HG03520 (cell line): ENCODE results near the gene AFF4.

Experiments
- ATAC-seq: cut with Tn5 transposase; IDR thresholded peaks from one replicate; pipeline ENCODE4 v1.9.1; 2021; ENCODE audit warnings: mild to moderate bottlenecking, moderate library complexity; ENCODE audit not compliant: unreplicated experiment

Gene AFF4

DNA sequence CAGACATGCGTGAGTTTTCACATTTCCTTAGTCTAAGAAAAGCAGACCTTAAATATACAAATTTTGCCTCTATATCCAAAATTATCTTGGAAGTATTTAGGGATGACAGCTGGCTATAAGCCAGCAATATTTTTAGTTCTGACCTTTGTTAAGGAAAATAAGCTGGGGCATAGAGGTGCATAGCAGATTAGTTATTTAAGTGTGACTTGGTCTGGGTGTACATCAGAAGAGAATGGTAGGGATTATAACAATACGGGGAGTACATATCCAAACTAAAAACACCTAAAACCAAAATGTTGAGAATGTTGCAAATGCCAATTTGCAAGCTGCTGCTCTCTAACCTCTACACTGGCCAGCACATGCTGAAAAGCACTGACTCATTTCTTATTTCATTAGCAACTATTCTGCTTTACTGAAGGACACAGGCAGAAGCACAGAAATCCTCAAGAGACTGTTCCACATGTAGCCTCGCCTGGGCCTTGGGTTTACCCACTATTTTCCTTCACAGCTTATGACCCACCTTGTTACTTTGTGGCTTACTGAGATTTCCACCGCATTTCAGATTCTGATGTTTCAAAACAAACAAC, 67.6 kb downstream of the AFF4 start:
- ATAC-seq, result no peak

DNA sequence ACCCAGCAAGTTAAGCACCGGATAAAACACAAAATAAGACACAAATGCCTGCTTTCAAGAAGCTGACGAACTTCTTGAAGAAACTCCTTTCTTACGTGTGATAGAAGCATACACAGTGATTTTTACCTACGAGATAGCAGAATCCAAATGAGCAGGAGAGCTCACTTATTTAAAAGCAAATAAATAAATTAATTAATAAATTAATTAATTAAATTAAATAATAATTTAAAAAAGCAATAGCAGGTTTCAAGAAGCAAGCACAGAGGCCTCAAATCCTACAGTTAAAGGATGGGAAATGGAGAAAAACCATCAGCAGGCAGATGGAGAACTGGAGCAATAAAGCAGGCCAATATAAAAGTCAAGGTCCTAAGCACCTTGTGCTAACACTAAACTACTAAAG, 72.6 kb downstream of the AFF4 start:
- no peak for ATAC-seq

DNA sequence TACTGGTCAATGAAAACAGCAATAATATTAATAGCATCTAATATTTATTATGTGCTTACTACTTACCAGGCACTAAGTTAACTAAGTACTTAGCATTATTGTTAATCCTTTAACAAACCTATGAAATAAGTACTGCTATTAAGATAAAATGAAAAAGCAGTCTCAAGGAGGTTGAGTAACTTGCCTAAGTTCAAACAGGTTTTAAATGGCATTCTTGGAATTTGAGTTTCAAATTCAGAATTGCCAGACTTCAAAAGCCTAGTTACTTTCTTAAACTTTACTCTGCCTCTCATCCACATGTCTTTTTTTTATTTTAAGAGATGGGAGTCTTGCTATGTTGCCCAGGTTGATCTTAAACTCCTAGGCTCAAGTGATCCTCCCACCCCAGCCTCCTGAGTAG, 73.9 kb downstream of the AFF4 start:
- no peak for ATAC-seq

DNA sequence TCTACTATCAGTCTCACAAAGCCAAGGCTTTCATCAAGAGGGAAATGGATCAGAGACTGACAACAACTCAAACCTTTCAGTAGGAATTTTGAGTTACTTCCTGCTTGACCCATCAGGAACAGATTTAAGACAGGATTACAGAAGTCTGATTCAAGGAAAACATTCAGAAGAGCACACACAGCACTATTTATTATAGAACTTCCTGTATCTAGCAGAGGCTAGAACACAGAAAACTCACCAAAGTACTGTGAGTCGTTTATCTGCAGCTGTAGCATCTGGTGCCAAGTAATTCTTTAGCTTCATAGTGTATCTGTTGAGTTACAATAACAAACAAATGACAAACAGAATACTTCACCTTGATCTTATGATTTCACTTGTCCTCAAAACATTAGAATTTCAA, 76.2 kb downstream of the AFF4 start:
- no peak for ATAC-seq

DNA sequence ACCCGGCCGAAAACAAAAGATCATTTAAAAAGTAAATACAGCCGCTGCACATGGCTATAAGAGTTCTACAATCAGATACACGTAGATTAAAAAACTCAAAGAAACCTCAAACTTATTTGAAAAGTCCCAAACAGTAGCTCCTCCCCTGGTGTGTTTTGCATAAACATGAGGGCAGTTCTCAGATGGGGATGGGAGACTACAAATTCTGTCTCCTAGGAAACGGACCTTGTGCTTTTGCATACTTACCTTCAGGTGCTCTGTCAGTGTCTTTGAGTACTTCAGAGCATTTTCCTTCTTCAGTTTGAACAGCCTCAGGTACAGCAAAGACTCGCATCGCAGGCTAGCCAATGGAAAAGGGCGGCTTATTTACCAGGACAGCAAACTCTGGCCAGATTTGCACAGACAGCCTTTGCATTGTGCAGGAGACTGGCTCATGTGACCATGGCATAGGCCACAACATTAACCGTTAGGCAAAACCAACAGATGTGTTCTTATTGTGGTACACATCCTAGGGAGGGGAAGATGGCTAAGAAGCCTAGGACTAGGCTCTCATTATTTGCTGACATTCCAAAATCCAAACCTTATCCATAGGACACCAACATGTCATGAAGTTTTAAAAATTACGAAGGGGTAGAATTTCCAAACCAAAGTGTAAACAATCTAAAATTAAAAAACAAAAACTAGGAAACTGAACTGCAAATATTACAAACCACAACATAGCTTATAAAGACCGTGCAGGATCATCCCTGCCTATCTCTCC, 77.2 kb downstream of the AFF4 start:
- ATAC-seq, result no peak

DNA sequence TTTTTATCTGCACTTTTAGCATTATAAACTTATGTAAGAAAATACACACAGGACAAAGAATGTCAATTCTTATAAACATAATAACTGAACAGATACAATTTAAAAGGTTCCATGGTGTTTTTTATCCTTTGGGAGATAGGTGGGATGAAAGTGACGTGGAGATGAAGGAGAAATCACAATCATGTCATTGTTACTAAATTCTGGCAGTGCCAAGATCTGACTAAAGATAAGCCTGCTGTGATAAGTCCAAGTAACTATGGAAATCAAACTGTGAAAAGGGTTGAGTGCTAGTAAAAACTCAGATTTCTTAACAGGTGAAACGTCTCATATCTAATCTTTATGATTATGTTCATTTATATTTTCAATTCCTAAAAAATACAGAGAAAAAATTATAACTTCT, 78.9 kb downstream of the AFF4 start:
- no peak for ATAC-seq

DNA sequence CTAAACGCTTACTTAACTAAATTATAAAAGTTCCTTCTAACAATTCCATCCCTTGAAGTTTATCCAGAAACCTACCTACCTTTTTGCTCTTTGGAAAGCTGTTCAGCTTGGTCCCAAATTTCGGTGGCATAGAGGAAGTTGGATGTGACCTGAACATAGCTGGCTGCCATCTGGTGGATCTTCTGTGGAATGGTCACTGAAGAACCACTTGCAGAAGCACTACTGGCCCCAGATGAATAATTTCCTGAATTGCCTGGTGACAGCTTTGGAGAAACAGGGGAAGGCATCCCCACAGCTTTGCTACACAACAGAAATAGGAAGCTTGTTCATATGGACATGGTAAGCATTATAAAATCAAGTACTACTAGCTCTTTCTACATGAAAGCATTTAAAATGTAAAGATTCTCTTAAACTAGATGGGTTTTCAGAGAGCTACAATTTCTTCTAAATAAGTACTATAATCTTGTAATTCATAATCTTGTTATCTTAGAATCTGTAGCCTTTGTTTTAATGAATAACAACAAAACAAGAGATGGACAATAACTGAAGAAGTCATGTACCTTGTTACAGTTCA, 80.1 kb downstream of the AFF4 start:
- no peak for ATAC-seq

DNA sequence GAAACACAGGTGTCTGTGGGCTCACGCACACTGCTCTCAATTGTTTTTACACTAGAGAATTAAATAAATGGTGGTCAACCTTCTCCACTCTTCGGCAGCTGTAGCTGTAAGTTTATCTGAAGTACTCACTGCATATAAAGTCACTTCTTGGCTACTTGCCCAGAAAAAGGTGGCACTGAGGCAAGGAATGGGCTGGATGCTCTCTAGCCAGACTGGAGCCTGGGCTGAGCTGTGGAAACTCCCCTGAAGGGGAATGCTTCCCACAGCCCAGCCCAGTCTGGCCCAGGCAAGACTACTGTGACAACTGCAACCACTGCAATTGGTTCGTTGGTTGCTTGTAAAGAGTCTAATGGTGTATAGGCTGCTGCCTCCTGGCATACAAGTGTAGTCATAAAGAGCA, 85.5 kb downstream of the AFF4 start:
- no peak for ATAC-seq

DNA sequence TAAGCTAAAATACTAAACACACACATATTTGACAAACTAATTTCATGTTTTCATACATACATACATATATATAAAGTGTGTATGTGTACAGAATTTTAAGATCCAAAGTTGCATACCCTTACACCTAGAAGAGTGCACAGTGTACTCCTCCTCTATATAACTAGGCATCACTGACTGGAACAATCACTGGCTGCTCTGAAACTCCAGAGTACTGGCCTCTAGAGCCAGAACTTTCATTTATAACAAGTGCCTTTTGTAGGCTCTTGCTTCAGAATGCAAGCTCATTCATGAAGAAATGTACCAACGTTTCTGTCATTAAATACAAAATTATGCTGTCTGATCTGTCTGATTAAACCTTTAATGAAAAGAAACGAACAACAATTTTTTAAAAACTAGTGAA, 86.0 kb downstream of the AFF4 start:
- no peak for ATAC-seq

DNA sequence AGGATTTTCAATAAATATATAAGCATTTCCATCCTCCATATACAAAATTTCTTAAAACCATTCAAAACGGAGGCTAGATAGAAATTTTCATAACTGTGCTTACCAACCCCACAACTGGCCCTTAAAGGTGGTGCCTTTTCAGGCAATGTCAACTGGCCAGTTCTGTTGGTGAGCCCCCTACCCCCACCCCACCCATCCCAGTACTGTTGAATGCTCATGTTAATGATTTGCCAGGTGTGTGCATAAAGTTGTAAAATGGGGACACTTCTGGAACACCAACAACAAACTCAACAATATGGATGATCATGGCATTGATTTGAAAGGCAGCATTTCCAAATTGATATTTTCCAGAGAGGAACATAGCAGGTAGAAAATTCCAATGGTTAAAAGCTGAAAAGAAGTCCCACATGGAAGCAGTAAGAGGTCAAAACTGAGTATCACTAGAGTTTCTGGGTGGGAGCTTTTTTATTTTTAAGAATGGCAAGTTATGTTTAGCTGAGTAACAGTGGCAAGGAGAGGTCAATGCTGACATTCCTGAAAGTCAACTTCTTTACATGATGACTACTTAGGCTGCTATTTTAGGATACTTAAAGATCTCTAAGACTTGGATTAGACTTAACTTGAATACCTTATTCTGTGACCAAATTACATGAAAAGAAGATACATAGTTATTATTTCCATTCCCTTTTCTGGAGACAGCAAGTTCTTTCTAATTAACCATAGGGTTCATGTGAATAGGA, 87.2 kb downstream of the AFF4 start:
- no peak for ATAC-seq

DNA sequence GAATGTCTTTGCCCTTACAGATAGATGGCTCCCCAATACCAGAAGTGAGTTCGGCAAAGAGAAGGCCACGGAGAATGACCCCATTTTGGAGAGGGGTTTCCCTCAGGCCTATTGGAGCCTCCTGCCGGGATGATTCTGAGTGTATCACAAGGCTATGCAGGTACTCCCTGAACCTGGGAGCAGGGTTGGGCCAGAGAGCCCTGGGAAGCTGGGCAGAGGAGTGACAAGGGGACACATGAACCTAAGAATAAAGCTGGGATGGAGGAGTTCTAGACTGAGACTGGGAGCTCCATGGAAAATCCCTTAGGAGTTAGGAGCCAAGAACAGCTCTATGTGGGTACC, 89.5 kb downstream of the AFF4 start:
- no peak for ATAC-seq

DNA sequence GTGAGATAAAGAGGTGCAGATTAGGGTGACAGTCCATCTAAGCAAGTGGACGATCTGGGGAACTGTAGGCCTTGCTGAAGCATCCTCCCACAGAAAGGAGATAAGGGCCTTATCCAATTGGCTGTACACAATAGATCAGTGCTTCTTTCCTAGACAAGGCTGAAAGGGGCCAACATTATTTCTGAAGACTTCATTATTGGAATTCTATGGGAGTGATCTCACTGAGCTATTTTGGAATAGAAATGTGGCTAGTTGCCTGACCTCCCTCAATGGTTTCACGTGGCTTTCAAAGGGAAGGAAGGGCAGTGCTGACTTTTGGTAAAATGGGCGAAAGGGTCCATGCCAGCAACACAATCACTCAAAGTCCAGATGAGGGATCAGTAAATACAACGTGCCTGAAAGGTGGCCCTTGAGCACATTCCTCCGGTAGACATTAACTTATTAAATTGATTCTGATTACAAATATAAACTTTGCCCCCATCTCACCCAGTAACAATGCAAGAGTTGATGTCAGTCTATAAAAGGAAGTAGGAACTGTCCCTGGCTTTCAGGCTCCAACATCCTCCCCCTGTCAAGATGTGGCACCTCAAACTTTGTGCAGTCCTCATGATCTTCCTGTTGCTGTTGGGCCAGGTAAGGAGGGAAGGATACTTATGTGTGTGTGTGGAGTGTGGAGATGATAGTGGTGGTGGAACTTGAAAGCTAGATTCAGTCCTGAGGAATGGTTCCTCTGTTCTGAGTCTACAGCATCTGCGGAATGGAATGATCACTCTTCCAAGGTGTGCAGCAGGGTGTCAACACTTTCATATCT, 90.1 kb downstream of the AFF4 start, which contains the start of gene LEAP2:
Gene LEAP2 (plus strand): TSS at position 550 of the 811 bp plus-strand sequence. CDS start 27 bp downstream, at position 577.
- no peak for ATAC-seq

DNA sequence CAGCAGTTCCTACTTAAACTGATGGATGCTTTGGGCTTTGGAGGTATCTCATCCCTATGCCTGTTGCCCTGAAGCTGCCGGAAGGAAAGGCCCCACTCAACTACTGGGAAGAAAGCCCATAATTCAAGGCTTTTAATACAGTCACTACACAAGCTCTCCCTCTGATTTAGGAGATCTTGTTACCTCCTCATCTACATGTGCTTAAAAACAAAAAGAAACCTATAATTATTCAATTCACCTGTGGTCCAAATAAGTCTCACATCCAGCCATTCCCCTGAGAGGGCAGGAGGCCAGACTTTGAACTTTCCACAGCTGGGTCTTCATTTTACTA, 90.7 kb downstream of the AFF4 start:
- no peak for ATAC-seq

DNA sequence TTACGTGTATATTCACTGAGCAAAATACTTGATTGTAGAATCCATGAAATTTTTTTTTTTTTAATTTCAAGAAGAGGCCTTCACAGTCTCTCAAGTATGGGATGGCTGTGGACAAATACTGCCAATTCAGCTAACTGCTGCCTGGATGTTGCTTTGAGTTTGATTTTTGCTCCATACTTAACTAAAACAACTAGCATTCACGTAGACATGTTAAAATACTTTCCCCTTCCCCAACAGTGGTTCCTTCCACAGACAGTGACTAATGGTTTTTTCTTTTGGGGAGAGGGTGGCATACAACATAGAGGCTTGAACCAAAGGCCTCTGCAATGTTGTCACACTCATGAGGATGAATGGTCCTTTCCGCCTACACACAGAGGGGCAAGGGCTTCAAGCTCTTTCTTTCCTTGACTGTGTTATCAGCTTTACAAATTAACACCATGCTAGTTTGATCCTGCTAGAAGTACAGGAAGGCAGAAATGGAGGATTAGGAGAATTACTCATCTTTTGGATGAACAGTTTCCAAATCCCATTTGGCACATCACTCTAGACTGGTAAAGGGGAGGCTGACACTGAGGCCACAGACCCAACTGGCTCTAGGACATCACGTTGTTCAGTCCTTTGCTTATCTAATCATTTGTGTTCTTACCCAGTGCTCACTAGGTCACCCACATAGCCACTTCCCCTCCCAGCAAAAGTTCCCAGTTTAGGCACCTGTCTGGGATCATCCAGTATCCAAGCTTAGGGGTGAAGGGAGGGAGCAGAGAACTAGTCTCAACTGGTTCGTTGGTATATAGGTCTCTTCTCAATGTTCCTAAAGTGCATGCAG, 91.8 kb downstream of the AFF4 start:
- no peak for ATAC-seq

DNA sequence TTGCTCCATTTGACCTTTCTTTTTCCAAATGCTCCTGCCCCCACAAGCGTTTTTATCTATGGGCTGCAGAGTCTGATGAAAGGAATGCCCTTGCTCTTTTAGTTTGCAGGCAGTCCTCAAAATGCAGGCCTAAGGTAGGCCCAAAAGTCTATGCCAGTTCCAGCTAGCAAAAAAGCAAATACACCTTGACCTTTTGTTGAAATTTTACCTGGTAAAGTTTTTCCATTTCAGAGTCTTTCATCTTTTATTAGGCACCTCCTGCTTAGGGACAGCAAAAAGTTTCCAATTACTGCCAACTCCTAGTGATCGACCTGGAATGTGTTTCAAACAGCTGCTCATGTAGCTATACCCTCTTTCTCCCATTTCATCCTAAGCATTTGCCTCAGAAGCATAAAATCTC, 92.6 kb downstream of the AFF4 start:
- no peak for ATAC-seq

DNA sequence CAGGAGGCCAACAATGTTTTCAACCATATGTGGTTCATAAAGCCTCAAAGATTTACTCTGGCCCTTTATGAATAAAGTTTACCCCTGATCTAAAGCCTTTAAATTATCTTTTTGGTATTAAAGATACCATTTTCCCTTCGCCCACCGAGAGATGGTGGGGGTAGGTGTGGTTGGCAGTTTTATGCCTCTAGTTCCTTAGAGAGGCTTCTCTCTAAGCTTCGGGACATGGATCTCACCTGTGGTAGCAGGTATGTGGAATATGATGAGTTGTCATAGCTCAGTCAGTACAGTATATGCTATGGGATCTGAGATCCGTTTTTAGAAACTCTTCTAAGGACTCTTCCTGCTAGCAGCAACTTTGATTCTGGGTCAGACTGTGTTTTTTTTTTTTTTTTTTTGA, 94.7 kb downstream of the AFF4 start:
- ATAC-seq, result no peak

DNA sequence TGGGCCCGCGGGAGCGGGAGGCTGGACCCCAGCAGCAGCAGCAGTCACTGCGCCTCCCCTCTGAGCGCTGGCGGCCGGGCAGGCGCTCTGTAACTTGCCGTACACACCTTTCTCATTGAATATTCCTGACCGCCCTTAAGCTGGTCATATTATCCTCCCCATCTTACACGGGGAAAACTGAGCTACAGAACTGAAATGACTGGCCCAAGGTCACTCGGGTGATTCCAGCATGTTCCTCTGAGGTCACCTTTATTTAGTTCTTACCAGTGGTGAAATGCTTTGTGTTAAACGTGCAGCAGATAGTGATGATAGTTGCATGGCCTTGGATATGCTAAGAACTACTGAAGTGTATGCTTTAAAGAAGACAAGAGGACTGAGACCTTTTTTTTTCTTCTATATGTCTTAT, 96.4 kb downstream of the AFF4 start:
- no peak for ATAC-seq

DNA sequence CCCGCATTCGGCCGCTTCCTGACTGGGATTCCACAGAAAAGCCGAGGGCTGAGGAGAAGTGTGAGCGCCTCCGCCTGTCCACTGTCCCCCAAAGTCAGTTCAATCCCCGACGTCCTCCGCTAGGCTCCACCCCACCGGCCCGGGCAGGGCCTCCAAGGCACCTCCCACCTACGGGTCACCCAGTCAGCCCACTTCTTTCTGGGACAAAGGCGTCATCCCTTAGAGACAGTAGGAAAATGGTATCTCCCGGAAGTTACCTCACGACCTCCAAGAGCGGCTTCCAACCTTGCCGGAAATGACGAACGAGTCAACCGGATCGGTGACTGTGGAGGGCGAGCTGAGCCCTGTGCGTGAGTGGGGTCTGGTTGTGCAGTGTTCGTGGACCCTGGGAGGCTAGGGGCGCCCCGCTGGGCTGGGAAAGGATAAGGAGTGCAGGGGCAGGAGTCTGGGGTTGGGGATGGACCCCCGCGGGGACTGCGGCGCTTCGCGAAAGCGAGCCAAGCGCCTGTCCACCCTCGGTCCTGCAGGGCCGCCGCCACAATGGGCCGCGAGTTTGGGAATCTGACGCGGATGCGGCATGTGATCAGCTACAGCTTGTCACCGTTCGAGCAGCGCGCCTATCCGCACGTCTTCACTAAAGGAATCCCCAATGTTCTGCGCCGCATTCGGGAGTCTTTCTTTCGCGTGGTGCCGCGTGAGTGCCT, 96.9 kb downstream of the AFF4 start, which contains the start of the genes GDF9 and UQCRQ:
Gene GDF9 (minus strand): TSS at position 128 of the 704 bp plus-strand sequence. CDS start 1,936 bp downstream, outside the sequence.
Gene UQCRQ (plus strand): TSS at position 301 of the 704 bp plus-strand sequence. CDS start 240 bp downstream, at position 541.
- ATAC-seq, result peak; percentile 98

DNA sequence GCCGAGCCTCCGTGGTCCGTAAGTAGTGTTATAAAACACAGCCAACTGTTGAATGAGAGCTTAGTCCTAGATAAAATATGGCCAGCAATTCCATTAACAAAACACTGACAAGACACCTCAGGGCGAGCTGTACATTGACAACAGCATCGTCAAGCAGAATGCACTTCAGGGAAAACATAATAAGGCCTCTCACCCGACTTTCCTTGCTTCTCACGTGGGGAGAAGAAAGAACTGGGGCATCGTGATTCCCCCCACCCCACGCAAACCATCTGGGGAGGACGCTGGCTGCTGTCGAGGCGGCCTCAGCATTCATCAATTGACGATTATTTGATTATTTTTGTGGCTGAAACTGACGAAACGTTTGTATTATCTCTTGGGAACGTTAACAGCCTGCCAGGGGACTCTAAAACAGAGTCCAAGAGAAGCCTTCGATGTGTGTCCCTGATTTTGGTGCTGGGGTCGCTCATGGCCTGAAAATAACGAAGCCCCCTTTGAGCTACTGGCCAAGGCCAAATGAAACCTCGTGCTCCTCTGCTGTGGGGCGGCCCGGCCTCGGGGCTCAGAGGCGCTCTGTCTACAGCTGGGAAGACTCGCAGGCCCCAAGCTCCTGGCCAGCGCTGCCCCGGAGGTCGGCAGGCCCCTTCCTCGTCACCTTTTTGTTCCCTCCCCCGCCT, 97.6 kb downstream of the AFF4 start:
- ATAC-seq, result peak; percentile 19
